Pons (tissue), 1 donor: ENCODE measurements around the gene ETS2.
"Not testable (repeated sequence)": the region's sequence is repeated elsewhere in the genome, so short reads cannot be mapped to it uniquely, and the experiment has no call there.

Source experiments
- DNase-seq: peaks from one replicate; pipeline ENCODE4 v3.0.0-alpha.2; 2016; ENCODE audit warnings: low spot score

The ETS2 gene

GRCh38 chr21:38839328-38840286 is 33.9 kb downstream of the ETS2 start:
- DNase-seq, result no peak

- DNase-seq, result no peak
Measured at GRCh38 chr21:38840456-38841300, 34.9 kb downstream of the ETS2 start.

- no peak for DNase-seq
Measured at GRCh38 chr21:38841472-38841871, 35.7 kb downstream of the ETS2 start.

GRCh38 chr21:38842079-38842478 is 36.4 kb downstream of the ETS2 start:
- DNase-seq, result no peak

- no peak for DNase-seq
Measured at GRCh38 chr21:38843379-38843778, 37.6 kb downstream of the ETS2 start.

GRCh38 chr21:38843806-38844503 is 38.2 kb downstream of the ETS2 start:
- DNase-seq, result no peak

- DNase-seq, result not testable (repeated sequence)
Measured at GRCh38 chr21:38845374-38845773, 39.6 kb downstream of the ETS2 start.

- DNase-seq, result no peak
Measured at GRCh38 chr21:38847556-38847955, 41.8 kb downstream of the ETS2 start.

GRCh38 chr21:38848187-38848609 is 42.5 kb downstream of the ETS2 start:
- no peak for DNase-seq

- no peak for DNase-seq
Measured at GRCh38 chr21:38849776-38850175, 44.0 kb downstream of the ETS2 start.

- DNase-seq, result no peak
Measured at GRCh38 chr21:38850277-38850951, 44.7 kb downstream of the ETS2 start.

GRCh38 chr21:38851101-38851500 is 45.4 kb downstream of the ETS2 start:
- DNase-seq, result no peak

- DNase-seq, result no peak
Measured at GRCh38 chr21:38852278-38852677, 46.5 kb downstream of the ETS2 start.

- DNase-seq, result no peak
Measured at GRCh38 chr21:38852708-38853107, 47.0 kb downstream of the ETS2 start.

- no peak for DNase-seq
Measured at GRCh38 chr21:38853421-38853919, 47.7 kb downstream of the ETS2 start.

- DNase-seq, result no peak
Measured at GRCh38 chr21:38857152-38857825, 51.6 kb downstream of the ETS2 start.

GRCh38 chr21:38858026-38858811 is 52.5 kb downstream of the ETS2 start:
- DNase-seq, result no peak

GRCh38 chr21:38858812-38859205 is 53.1 kb downstream of the ETS2 start:
- no peak for DNase-seq

GRCh38 chr21:38859852-38860251 is 54.1 kb downstream of the ETS2 start:
- DNase-seq, result no peak

- DNase-seq, result no peak
Measured at GRCh38 chr21:38861056-38861455, 55.3 kb downstream of the ETS2 start.
